HG02610 (cell line): Measurements from ENCODE around the gene CECR2.

ENCODE experiments used
- ATAC-seq: cut with Tn5 transposase; IDR thresholded peaks from one replicate; pipeline ENCODE4 v1.9.1; 2021; ENCODE audit warnings: mild to moderate bottlenecking, moderate library complexity; ENCODE audit not compliant: unreplicated experiment

The CECR2 gene

DNA sequence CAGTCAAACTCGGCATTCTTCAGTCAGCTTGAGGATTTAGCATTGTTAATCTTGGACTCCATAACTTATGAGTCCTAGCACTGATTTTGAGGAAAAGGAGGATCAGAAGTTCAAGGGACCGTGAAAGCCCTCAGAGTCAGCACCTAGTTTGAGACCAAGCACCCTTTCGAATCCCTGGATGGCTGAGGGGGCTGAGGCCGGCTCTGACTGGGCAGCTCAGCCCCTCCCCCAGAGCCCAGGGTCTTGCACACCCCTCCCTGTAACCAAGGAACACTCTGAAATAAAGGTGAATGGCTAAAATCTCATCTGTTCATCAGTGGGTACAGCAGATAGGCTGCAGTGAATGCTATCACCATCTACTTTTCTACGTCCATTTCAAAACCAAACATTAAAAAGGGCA lies 221.3 kb downstream of the CECR2 start:
- no peak for ATAC-seq

DNA sequence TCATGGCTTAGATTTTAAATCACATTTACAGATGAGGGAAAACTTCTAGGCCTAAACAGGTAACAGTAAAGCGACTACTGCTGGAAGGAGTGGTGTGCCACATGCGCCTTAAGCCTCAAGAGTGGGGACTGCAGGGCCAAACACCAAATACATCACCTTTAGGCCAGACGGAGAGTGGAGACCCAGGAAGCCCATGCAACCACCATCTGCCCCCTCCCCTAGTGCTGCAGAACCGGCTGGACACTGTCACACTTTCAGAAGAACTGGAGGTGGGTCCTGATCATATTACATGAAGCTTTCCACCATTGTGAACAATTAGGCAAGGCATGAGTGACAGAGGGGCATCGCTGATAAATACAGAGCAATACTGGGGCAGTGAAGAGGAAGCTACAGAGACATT lies 222.9 kb downstream of the CECR2 start:
- no peak for ATAC-seq

DNA sequence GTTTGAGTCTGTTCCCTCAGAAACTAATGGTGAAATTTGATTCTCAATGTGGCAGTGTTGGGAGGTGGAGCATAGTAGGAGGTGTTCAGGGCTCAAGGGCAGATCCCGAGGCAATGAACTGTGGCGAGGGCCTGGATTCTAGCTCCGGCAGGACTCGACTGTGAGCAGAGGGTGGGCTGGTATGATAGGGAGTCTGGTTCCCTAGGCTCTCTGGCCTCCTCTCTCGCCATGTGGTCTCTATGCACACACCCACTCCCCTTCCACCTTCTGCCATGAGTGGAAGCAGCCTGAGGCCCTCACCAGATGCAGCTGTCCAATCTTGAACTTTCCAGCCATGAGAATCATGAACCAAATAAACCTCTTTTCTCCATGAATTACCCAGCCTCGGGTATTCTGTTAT lies 227.0 kb downstream of the CECR2 start:
- ATAC-seq = no peak

DNA sequence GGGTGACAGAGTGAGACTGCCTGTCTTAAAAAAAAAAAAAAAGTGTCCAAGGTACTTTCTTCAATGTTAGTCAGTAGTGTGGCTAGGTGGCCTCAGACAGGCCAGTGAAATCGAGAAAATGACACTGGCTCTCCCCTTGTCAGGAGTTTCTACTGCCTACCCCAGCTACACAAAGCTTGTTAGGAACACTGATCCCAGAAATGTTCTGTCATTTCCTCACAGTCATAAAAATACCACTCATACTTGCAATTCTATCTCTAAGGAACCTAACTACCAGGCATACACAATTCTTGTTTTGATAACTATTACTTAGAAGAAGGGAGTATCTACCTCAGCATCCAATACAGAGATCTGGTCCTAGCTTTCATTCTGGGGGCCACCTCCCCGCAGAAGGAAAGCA lies 228.0 kb downstream of the CECR2 start:
- no peak for ATAC-seq

DNA sequence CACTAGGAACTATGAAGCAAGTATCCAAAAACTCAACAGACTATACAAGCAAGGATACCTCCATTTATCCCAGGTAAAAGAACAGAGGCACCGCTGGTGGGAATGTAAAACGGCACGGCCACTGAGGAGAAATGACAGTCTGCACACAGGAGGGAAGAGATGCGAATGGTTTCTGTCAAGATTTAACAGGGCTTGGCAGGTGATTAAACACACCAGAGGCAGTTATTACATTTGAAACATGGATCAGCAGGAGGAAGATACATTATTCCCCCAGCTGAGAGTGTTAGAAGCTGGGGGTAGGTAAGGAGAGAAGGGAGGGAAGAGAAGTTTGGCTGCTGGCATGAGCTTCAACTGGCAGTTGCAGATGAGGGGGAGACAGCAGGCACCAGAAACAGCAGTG lies 229.1 kb downstream of the CECR2 start:
- ATAC-seq = no peak

DNA sequence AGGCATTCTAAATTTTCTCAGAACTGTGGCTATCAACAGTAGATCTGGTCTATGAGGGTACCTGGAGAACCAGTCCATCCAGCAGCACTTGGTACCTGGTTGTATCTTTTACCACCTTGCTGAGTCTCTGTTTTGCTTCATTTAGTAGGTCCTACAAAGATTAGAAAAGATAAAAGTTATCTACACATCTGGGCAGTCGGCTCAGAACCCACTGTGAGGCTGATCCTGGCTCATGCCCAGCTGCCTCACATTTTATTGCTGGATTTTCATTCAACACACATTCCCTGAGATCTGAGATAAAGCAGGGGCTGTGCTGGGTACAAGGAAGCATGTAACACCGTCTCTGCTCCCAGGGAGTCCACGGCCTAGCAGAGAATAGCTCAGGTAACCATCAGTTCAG lies 231.8 kb downstream of the CECR2 start:
- ATAC-seq = no peak

DNA sequence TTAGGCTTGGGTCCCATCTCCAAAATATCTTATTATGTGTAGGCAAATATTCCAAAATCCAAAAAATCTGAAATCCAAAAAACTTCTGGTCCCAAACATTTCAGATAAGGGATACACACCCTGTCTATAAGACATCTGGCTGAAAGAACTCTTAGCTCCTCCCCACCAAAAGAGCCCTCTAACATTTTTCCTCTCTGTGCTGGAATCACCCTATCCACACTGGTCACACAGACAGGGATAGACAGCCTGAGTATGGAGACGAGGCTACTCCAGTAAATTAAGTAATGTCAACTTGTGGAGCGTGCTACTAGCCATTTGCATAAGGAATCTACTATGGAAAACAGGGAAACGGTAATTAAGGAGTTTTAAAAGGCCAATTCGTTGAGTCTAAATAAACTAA lies 234.4 kb downstream of the CECR2 start:
- no peak for ATAC-seq

DNA sequence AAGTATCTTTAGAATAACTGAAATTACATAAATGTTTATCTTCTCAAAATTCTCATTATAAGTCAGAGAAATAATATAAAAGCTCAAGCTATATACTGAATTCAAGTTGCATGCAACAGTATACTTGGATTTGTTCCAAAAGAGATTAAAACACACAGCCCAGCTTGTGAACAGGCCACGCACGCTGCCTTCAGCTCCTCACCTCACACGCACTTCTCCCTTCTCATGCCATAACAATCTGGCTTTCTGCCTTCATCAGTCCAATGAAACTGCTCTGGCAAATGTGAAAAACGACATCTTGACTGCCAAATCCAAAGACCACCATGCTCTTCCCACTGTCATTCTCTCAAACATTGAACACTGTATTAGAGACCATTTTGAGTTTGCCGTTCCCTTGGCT lies 237.2 kb downstream of the CECR2 start:
- ATAC-seq = no peak
